Measurements from ENCODE around the gene USH2A.

USH2A gene

DNA sequence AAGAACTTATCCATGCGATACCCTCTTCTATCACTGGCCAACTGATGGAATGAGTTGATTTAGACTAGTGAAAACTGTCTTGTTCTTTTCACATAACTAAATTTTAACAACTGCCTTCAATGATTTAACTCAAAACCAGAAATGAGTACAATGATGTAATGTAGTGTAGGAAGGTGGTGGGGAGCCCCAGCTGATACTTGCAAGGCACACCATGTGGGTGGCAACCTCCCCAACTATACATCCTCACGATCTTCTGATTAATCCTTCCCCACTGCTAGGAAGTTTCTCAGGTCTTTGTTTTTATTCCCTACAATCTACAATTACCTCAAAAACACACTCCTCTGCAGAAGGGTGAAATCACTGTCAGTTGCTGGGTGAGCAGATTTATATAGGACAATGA, 755.5 kb downstream of the USH2A start:
- no peak for DNase-seq (ENCODE audit: extremely low read depth in 1 of 2, low read depth in 1 of 2)

- DNase-seq (ENCODE audit: extremely low read depth in 1 of 2, low read depth in 1 of 2), result no peak
These were observed 758.0 kb downstream of the USH2A start for GRCh38 chr1:215665215-215665614.

GRCh38 chr1:215661033-215661432, 762.2 kb downstream of the USH2A start:
- DNase-seq (ENCODE audit: extremely low read depth in 1 of 2, low read depth in 1 of 2), result no peak

GRCh38 chr1:215660259-215660658, 763.0 kb downstream of the USH2A start:
- no peak for DNase-seq (ENCODE audit: extremely low read depth in 1 of 2, low read depth in 1 of 2)

GRCh38 chr1:215657047-215657446, 766.2 kb downstream of the USH2A start:
- DNase-seq (ENCODE audit: extremely low read depth in 1 of 2, low read depth in 1 of 2), result no peak

GRCh38 chr1:215652371-215652770, 770.9 kb downstream of the USH2A start:
- no peak for DNase-seq (ENCODE audit: extremely low read depth in 1 of 2, low read depth in 1 of 2)

GRCh38 chr1:215651867-215652266, 771.4 kb downstream of the USH2A start:
- no peak for DNase-seq (ENCODE audit: extremely low read depth in 1 of 2, low read depth in 1 of 2)

DNA sequence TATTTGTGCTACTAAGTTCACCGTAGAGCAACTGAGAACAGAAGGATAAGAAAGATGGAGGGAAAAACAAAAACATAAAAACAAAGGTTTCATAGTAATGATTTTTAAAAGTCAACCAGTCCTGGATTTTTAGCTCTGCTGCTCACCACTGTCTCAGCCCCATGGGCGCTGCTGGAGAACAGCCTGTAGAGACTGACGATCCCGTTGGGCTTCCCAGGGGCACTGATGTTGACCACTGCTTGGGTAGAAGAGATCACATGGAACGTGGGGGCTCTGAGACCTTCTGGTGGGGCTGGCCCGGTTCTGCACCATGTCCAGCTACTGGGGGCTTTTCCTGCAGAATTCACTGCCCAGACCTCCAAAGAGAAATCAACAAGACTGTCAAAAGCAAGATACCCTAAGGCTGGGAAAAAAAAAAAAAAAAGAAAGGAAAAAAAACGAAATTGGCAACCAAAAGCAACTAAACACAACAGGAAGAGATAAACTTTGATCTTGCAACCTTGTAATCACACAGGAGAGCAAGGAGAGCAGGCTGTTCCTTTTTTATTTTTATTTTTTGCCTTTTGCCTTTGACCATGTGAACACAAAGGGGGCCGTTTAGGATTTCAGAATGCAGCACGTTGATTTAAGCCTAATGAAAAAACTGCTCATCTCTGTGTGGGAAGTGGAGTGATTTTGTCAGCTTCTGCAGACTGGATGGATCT, 772.6 kb downstream of the USH2A start:
- no peak for DNase-seq (ENCODE audit: extremely low read depth in 1 of 2, low read depth in 1 of 2)

DNA sequence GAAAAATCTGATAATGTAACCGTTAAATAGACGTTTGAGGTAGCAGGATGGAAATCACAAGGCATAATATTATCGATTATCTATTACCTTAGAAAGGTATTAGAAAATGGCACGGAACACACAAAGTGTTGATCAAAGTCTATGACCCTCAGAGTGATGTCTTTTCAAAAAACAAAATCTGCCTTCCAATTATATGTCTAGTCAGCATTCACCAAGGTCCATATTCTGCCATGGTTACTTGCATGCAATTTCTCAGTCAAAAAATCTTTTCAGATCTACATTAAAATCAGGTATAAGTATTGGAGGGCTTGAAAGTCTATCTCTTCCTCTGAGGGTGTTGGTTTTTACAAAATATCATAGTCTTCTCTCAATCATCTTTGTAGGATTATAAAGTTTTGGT, 774.3 kb downstream of the USH2A start:
- DNase-seq (ENCODE audit: extremely low read depth in 1 of 2, low read depth in 1 of 2), result no peak

- DNase-seq (ENCODE audit: extremely low read depth in 1 of 2, low read depth in 1 of 2), result no peak
These were observed 775.5 kb downstream of the USH2A start for GRCh38 chr1:215647738-215648137.

DNA sequence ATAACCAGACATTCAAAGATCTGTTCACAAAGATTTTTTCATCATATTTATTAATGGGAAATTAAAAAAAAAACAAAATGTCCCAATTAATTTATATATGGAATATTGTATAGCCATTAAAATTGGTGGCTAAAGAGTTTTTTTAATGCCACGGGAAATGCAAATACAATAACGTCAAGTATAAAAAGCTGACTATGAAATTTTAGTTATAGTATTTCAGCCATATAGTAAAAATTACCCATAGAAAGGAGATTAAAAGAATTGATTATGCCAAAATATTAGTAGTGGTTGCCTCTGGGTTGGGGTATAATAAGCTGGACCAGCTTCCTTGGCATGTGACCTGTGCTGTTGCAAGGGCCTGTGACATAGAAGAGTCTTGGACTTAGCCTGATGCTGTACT, 777.4 kb downstream of the USH2A start:
- DNase-seq (ENCODE audit: extremely low read depth in 1 of 2, low read depth in 1 of 2), result no peak

GRCh38 chr1:215645182-215645581, 778.1 kb downstream of the USH2A start:
- no peak for DNase-seq (ENCODE audit: extremely low read depth in 1 of 2, low read depth in 1 of 2)

DNA sequence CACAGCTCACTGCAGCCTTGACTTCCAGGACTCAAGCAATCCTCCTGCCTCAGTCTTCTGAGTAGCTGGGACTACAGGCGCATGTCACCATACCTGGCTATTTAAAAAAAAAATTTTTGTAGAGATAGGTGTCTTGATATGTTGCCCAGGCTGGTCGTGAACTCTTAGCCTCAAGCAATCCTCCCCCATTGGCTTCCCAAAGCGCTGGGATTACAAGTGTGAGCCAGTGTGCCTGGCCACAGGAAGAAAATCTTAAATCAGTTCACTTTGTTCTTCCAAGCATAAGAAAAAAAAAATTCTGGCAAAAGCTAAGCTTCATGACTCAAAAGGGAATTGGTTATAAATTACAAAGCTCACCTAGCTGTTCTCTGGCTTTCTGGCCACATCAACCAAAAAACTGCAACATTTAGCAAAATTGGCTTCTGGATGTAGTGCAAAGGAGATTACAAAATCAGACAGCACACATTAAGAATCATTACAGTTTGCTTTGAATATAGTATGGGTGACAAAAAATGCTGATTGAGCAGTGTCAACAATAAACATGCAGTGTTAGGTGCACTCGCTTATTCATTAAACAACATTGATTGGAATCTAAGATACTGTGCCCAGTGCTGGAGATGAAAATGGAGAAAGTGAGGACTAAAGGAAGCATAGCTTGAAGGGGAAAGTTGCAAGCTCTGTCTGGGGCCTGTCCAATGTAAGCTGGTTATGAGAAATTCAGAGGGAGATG, 779.5 kb downstream of the USH2A start:
- DNase-seq (ENCODE audit: extremely low read depth in 1 of 2, low read depth in 1 of 2), result no peak

GRCh38 chr1:215640429-215641148, 782.7 kb downstream of the USH2A start:
- DNase-seq (ENCODE audit: extremely low read depth in 1 of 2, low read depth in 1 of 2), result no peak

GRCh38 chr1:215637041-215637573, 786.1 kb downstream of the USH2A start:
- DNase-seq (ENCODE audit: extremely low read depth in 1 of 2, low read depth in 1 of 2), result no peak

DNA sequence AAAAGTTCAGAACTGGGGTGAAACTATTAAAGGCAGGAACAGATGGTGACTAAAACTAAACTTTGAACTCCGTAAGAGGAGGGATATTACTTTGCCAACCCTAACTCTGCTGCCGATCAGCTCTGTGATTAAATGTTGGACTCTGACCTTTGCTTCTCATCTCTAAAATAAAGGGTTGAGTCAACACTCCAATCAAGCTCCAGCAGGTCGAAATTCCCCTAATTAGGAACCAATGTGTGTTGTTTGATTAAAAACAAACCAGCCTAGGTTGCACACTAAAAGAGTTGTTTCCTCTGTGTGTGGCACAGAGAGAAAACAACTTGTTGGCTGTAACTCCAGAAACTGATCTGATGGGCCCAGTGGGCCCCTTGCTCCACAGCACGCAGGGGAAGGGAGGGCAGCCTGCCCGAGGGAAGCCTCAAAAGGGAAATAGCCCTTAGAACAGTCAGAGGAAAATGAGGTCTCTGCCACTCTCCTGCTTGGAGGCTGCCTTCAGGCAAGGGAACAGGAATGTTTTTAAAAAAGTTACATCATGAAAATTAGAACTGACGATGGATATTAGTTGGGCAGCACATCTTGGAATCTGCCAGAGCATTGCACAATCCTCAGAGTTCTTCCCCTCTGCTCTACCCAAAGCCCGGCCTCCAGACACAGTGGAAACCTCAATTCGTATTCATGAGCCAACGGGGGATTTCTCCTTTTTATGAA, 786.8 kb downstream of the USH2A start:
- no peak for DNase-seq (ENCODE audit: extremely low read depth in 1 of 2, low read depth in 1 of 2)

- DNase-seq (ENCODE audit: extremely low read depth in 1 of 2, low read depth in 1 of 2), result no peak
These were observed 787.4 kb downstream of the USH2A start for GRCh38 chr1:215635827-215636226.

- DNase-seq (ENCODE audit: extremely low read depth in 1 of 2, low read depth in 1 of 2), result no peak
These were observed 791.8 kb downstream of the USH2A start for GRCh38 chr1:215631489-215631888.

DNA sequence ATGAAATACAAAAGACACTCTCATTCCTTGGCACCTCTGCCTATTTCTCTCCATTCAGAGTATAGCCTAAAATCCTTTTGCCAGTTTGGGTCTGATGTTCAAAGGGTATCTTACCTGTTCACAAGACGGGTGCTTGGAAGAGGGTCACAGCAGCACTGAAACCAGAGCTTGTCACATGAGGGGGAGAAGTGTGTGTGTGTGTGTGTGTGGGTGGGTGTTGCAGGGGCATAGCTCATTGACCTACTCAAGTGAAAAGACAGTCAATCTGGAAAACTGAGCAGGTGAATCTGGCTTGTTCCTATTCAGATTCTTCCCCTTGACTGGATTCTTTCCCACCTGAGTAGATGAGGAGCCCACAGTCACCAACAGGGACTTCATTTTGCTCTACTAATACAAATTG, 792.2 kb downstream of the USH2A start:
- DNase-seq (ENCODE audit: extremely low read depth in 1 of 2, low read depth in 1 of 2), result no peak

GRCh38 chr1:215625949-215626348, 797.3 kb downstream of the USH2A start:
- DNase-seq (ENCODE audit: extremely low read depth in 1 of 2, low read depth in 1 of 2), result no peak

DNA sequence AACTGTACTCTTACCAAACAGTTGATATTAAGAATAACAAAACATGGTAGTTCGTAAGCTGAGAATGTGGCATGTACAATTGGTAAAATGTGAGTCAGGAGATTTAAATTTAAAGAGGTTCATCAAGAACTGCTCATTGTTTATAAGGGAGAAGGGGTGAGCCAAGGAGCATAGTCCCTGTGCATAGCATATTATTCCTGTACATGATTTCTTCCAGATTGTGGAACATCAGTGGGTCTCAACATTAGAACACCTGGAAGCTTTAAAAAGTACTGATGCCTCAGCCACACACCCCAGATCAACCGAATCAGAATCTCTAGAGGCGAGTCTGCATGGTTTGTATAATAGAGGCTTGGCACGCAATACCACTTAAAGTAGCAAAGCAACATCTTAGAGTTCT, 800.1 kb downstream of the USH2A start:
- no peak for DNase-seq (ENCODE audit: extremely low read depth in 1 of 2, low read depth in 1 of 2)
